Neural progenitor cell (in vitro differentiated cells): Measurements from ENCODE around the gene MYD88. TPM values are rescaled to one million over a fixed set of nuclear protein-coding genes. Genes with fewer than 3 reads are reported as not detected.

Experiments
- DNase-seq: peaks from one replicate; pipeline ENCODE4 v3.0.0-alpha.2; 2016; ENCODE audit warnings: low spot score
- H2AFZ ChIP-seq: fragments of 200-600 bp; sonication (generic); replicated peaks from 2 replicates; pipeline ENCODE4 v1.6.1; 2016; ENCODE audit warnings: antibody characterized with exemption
- H3F3A ChIP-seq: fragments of 200-600 bp; sonication (generic); 2 replicates; pipeline ENCODE4 v1.6.1; 2016; ENCODE audit warnings: antibody characterized with exemption, low read depth
- H3K27ac ChIP-seq: fragments of 200-600 bp; sonication (generic); 2 replicates; pipeline ENCODE4 v1.5.1; 2016; ENCODE audit warnings: mild to moderate bottlenecking
- H3K27me3 ChIP-seq: fragments of 200-600 bp; sonication (generic); 2 replicates; pipeline ENCODE4 v1.6.1; 2016; ENCODE audit warnings: mild to moderate bottlenecking, moderate library complexity
- H3K36me3 ChIP-seq: fragments of 200-600 bp; sonication (generic); 2 replicates; pipeline ENCODE4 v1.5.1; 2016
- H3K4me1 ChIP-seq: fragments of 200-600 bp; sonication (generic); 2 replicates; pipeline ENCODE4 v1.6.1; 2016; ENCODE audit warnings: mixed run types
- H3K4me2 ChIP-seq: fragments of 200-600 bp; sonication (generic); 2 replicates; pipeline ENCODE4 v1.6.1; 2016
- H3K4me3 ChIP-seq: fragments of 200-600 bp; sonication (generic); 2 replicates; pipeline ENCODE4 v1.5.1; 2016
- H3K79me2 ChIP-seq: fragments of 200-600 bp; sonication (generic); 2 replicates; pipeline ENCODE4 v1.6.1; 2016; ENCODE audit warnings: low read depth
- H3K9ac ChIP-seq: fragments of 200-600 bp; sonication (generic); 2 replicates; pipeline ENCODE4 v1.6.1; 2016
- H3K9me3 ChIP-seq: fragments of 200-600 bp; sonication (generic); 2 replicates; pipeline ENCODE4 v1.5.1; 2016; ENCODE audit warnings: low read depth
- H4K20me1 ChIP-seq: fragments of 200-600 bp; sonication (generic); 2 replicates; pipeline ENCODE4 v1.6.1; 2016; ENCODE audit warnings: low read depth
- H3K27ac Mint-ChIP-seq: 3 replicates; pipeline ENCODE4 v1.8.0; 2021; ENCODE audit warnings: mixed read lengths
- H3K27me3 Mint-ChIP-seq: 2 replicates; pipeline ENCODE4 v1.8.0; 2022; ENCODE audit warnings: low read depth, mild to moderate bottlenecking, inconsistent platforms, moderate library complexity, mixed read lengths; ENCODE audit not compliant: insufficient read depth
- H3K36me3 Mint-ChIP-seq: 3 replicates; pipeline ENCODE4 v1.8.0; 2021; ENCODE audit warnings: mixed read lengths
- H3K4me1 Mint-ChIP-seq: 3 replicates; pipeline ENCODE4 v1.8.0; 2021; ENCODE audit warnings: mixed read lengths
- H3K4me3 Mint-ChIP-seq: 3 replicates; pipeline ENCODE4 v1.8.0; 2021; ENCODE audit warnings: mild to moderate bottlenecking, moderate library complexity, mixed read lengths
- H3K9me3 Mint-ChIP-seq: 3 replicates; pipeline ENCODE4 v1.8.0; 2020; ENCODE audit warnings: mixed read lengths
- EZH2 ChIP-seq: fragments of 200-600 bp; sonication (generic); IDR thresholded peaks from 2 replicates; pipeline ENCODE4 v1.6.1; 2017; ENCODE audit warnings: antibody characterized with exemption, mild to moderate bottlenecking, moderate library complexity
- EZH2phosphoT487 ChIP-seq: fragments of 200-600 bp; sonication (generic); IDR thresholded peaks from 2 replicates; pipeline ENCODE4 v1.6.1; 2017; ENCODE audit warnings: antibody characterized with exemption
- total RNA-seq: library from RNA; depleted of rRNA; stranded (reverse); fragments of >200 nt; gene quantifications from 2 replicates; pipeline ENCODE4 v1.2.3, GENCODE V29; 2015; ENCODE audit warnings: low replicate concordance
- TF ChIP-seq, protein P1 (sequence below): fragments of 200-600 bp; sonication (generic); IDR thresholded peaks from 2 replicates; pipeline ENCODE4 v1.5.1; 2017; ENCODE audit warnings: antibody characterized with exemption, mild to moderate bottlenecking

Gene MYD88
- total RNA-seq, 1 donor from 2014 or later = 3.1 TPM

GRCh38 chr3:38108649-38109579 lies 29.5 kb upstream of the MYD88 start:
- Histone ChIP-seq H3K9me3 (peaks cover 11% of the 10 kb centered on the region), H4K20me1 (no peaks in the 10 kb centered on the region), H3F3A (no peaks in the 10 kb centered on the region), H3K27ac (no peak overlapping the region), H3K4me1 (no peaks in the 10 kb centered on the region), H3K4me2 (no peak overlapping the region), H3K79me2 (no peaks in the 10 kb centered on the region), H2AFZ (no peak overlapping the region), H3K4me3 (no peak overlapping the region), H3K27me3 (no peaks in the 10 kb centered on the region), H3K36me3 (no peaks in the 10 kb centered on the region), H3K9ac (no peak overlapping the region)
- H3K27ac Mint-ChIP-seq = no peak overlapping the region
- no peaks in the 10 kb centered on the region for H3K4me1 Mint-ChIP-seq
- no peaks in the 10 kb centered on the region for H3K36me3 Mint-ChIP-seq
- no peak for DNase-seq
- H3K27me3 Mint-ChIP-seq = peaks cover 2% of the 10 kb centered on the region
- H3K4me3 Mint-ChIP-seq = no peak overlapping the region
- peaks cover 2% of the 10 kb centered on the region for H3K9me3 Mint-ChIP-seq
- TF ChIP-seq, protein P1, sequence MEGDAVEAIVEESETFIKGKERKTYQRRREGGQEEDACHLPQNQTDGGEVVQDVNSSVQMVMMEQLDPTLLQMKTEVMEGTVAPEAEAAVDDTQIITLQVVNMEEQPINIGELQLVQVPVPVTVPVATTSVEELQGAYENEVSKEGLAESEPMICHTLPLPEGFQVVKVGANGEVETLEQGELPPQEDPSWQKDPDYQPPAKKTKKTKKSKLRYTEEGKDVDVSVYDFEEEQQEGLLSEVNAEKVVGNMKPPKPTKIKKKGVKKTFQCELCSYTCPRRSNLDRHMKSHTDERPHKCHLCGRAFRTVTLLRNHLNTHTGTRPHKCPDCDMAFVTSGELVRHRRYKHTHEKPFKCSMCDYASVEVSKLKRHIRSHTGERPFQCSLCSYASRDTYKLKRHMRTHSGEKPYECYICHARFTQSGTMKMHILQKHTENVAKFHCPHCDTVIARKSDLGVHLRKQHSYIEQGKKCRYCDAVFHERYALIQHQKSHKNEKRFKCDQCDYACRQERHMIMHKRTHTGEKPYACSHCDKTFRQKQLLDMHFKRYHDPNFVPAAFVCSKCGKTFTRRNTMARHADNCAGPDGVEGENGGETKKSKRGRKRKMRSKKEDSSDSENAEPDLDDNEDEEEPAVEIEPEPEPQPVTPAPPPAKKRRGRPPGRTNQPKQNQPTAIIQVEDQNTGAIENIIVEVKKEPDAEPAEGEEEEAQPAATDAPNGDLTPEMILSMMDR = no peak
- TF ChIP-seq EZH2phosphoT487 = no peak
- no peak for TF ChIP-seq EZH2

GRCh38 chr3:38109580-38110313 lies 28.7 kb upstream of the MYD88 start:
- no peak overlapping the region for H3K27ac ChIP-seq
- H3K4me1 ChIP-seq = no peaks in the 10 kb centered on the region
- no peaks in the 10 kb centered on the region for H3F3A ChIP-seq
- no peaks in the 10 kb centered on the region for H3K79me2 ChIP-seq
- H3K27me3 ChIP-seq = no peaks in the 10 kb centered on the region
- no peaks in the 10 kb centered on the region for H3K36me3 Mint-ChIP-seq
- peaks cover 4% of the 10 kb centered on the region for H3K9me3 ChIP-seq
- peaks cover 2% of the 10 kb centered on the region for H3K9me3 Mint-ChIP-seq
- no peak overlapping the region for H3K4me2 ChIP-seq
- H3K4me3 Mint-ChIP-seq = no peak overlapping the region
- H3K4me3 ChIP-seq = no peak overlapping the region
- no peaks in the 10 kb centered on the region for H3K4me1 Mint-ChIP-seq
- no peak overlapping the region for H2AFZ ChIP-seq
- H4K20me1 ChIP-seq = no peaks in the 10 kb centered on the region
- TF ChIP-seq, protein P1 = no peak
- TF ChIP-seq EZH2phosphoT487 = no peak
- TF ChIP-seq EZH2 = no peak
- H3K27me3 Mint-ChIP-seq = peaks cover 2% of the 10 kb centered on the region
- peak overlapping the region; percentile 84 for H3K27ac Mint-ChIP-seq
- DNase-seq = no peak
- H3K9ac ChIP-seq = no peak overlapping the region
- no peaks in the 10 kb centered on the region for H3K36me3 ChIP-seq

DNA sequence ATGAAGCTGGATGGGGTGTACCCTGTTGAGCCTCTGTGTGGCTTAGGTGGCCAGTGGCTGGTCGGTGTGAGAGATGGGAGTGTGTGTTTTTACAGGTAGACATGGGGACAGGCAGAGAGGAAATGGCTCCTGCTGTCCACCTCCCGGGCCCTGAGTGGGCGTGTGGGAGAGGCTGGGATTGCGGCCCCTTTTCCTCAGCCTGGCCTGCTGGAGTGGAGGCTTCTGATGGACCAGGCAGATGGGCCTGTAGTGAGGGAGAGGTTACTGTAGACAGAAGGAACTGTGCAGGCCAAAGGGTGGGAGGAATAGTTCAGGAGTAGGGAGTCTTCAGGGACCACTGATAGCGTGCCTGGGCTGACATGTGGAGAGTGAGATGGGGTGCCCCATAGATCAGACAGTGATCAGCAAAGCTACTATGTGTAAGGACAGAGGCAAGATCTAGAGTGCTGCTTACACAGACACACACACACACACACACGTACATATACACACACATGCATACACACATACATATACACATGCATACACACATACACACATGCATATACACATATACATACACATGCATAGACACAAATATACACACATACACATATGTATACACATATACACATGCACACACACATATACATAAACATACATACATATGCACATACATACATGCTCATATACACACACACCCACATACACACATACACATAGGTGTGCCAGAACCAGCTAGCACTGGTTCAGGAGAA lies 28.0 kb upstream of the MYD88 start:
- Histone ChIP-seq H3K4me3 (no peak overlapping the region), H3K27me3 (no peaks in the 10 kb centered on the region), H3K4me2 (no peak overlapping the region), H3K4me1 (no peaks in the 10 kb centered on the region), H3K27ac (no peak overlapping the region), H3K79me2 (no peaks in the 10 kb centered on the region), H2AFZ (no peak overlapping the region), H4K20me1 (no peaks in the 10 kb centered on the region), H3K9ac (no peak overlapping the region), H3F3A (no peaks in the 10 kb centered on the region), H3K9me3 (no peaks in the 10 kb centered on the region), H3K36me3 (no peaks in the 10 kb centered on the region)
- Mint-ChIP-seq H3K27me3 (peaks cover 3% of the 10 kb centered on the region), H3K27ac (peak overlapping the region; percentile 84), H3K9me3 (no peaks in the 10 kb centered on the region), H3K36me3 (no peaks in the 10 kb centered on the region), H3K4me3 (no peak overlapping the region), H3K4me1 (no peaks in the 10 kb centered on the region)
- DNase-seq = no peak
- TF ChIP-seq, protein P1 = no peak
- no peak for TF ChIP-seq EZH2
- TF ChIP-seq EZH2phosphoT487 = no peak
